Activated CD4-positive, CD25-positive, alpha-beta regulatory T cell treated with anti-CD3 and anti-CD28 coated beads, Interleukin-2, amount 50 U/mL, for 24 hours (primary cell): ENCODE data around the gene NTN4.
A peak's percentile ranks its signal among the peaks of the same experiment; 100 is the strongest.
"Not testable (repeated sequence)": the region's sequence is repeated elsewhere in the genome, so short reads cannot be mapped to it uniquely, and the experiment has no call there.

Experiments
- ATAC-seq, 2 donors: fragments of 150-1000 bp; cut with Tn5 transposase; one replicate each; pipeline ENCODE4 v1.10.0; 2021; ENCODE audit warnings: mild to moderate bottlenecking in 1 of 2, moderate library complexity in 1 of 2

Gene NTN4

DNA sequence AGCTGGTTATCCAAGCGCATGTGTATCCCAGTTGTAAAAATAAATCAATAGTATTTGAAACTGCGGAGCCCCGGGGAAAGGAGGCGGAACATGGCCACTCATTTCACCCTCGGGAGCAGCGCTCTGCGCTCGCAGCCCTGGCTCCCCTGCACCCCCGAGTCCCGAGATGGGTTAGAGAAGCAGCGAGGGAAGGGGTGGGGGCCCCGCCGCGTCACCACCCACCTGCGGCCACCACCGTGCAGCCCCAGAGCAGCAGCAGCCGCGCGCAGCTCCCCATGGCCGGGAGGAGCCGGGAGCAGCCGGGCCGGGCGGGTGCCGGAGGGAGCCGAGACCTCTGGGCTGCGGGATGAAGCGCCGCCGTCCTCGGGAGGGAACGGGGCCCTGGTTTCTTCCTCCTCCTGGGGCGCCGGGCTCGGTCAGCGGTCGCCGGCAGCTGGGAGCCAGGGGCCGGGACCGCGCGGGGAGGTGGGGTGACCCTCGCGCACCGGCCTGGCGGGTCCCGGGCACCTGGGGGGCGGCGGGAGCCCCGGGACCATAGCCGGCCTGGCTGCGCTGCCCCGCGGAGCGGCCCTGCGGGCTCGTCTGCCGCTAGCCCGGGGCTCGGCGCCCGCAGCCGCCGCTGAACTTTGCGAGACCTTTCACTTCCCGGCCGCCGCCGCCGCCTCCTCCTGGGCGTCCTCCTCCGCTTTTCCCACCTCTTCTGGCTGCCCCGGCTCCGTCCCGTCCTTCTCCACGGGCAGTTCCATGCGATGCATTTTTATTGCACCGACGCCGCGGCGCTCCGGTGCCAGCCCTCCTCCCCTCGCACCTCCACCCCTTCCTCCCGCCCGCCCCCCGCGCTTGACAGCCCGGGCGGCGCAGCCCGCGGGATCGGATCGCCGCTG lies at the start of gene NTN4:
Gene NTN4, minus strand, starts transcription at position 732 of the 884 bp plus-strand sequence. Its CDS starts 455 bp downstream, at position 277.
- peak; percentile 24 to 51 for ATAC-seq

DNA sequence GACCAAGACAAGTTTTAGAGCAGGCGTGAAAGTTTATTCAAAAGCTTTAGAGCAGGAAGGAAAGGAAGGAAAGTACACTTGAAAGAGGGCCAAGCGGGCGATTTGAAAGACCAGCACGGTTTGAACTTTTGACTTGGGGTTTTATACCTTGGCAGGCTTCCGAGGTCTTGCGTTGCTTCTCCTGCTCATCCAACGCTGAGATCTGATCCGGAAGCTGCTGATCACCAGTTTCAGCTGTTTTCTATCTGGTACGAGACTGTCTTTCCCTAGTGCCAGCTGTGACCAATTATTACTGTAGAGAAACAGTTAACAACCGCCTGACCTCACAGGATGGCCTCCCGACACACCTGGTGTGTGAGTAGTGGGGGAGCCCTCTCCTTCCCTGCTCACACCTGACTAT lies 47.6 kb upstream of the NTN4 start:
- no peak for ATAC-seq

DNA sequence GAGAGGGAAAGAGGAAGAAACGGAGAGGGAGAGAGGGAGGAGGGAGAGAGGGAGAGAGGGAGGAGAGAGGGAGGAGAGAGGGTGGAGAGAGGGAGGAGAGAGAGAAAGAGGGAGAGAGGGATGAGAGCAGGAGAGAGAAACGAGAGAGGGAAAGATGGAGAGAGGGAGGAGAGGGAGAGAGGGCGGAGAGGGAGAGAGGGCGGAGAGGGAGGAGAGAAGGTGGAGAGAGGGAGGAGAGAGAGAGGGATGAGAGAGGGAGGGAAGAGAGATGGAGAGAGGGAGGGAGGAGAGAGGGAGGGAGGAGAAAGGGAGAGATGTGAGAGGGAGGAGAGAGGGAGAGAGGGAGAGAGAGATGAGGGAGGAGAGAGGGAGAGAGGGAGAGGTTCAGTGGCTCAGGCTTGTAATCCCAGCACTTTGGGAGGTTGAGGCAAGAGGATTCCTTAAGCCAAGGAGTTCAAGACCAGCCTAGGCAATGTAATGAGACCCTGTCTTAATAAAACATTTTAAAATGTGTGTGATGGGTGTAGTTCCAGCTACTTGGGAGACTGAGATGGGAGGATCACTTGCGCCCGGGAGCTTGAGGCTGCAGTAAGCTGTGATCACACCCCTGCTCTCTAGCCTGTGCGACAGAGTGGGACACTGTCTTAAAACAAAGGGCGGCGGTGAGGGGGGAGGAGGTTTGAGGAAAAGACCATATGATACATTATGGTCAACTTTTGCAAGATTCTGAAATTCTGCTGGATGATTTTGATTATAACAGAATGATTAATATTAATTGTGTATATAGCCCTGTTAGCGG lies 46.9 kb upstream of the NTN4 start:
- ATAC-seq: no peak

DNA sequence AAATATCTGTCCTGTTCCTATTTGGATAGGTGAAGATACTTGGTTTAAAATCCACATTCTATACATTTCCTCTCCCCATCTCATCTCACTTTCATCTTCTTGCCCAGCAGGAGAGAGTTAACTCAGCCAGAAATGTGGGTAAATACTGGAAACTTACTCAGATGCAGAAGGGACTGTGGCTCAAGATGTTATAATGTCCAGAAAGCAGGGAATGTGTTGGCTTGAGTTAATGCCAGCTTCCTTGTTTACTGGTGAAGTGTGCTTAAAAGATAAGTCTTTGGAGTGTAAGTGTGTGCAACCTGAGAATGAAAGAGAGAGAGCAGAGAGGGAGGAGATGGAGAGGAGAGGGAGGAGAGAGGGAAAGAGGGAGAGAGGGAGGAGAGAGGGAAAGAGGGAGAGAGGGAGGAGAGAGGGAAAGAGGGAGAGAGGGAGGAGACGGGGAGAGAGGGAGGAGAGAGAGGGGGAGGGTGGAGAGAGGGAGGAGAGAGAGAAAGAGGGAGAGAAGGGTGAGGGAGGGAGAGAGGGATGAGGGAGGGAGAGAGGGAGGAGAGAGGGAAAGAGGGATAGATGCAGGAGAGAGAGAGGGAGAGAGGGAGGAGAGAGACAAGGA lies 46.2 kb upstream of the NTN4 start:
- ATAC-seq: no peak

DNA sequence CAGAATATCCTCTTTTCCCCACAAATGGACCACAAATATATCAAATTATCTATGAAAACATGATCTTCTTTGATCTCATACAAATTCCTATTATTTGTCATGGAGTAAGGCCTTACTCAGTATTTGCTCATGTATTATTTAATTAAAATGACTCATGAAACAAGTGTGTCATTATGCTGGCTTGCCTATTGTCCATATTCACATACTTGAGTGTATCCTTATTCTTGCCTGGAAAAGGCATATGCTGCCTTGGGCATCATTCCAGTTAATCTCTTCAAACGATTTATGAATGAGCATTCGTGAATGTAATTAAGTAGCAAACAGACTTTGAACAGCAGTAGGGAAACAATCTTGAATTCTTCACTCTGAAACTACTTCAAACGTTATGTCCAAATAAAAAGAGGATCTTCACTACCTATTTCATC lies 45.6 kb upstream of the NTN4 start:
- ATAC-seq: no peak

DNA sequence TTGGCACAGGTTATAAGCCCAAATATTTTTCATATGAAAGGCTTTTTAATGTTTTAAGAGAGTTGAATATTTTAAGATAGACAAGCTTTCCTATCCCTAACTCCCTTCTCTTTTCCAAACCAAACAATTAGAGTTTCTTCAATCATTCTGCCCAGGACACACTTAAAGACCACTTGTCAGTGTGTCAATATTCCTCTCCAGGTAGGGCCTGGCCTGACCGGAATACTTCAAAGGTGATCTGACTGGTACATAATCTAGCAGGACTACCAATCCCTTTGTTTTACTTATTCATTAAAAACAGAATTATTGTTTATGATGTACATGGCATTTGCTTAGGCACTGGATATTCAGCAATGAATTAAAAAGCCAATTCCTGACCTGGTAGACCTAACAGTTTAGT lies 44.0 kb upstream of the NTN4 start:
- ATAC-seq: no peak

DNA sequence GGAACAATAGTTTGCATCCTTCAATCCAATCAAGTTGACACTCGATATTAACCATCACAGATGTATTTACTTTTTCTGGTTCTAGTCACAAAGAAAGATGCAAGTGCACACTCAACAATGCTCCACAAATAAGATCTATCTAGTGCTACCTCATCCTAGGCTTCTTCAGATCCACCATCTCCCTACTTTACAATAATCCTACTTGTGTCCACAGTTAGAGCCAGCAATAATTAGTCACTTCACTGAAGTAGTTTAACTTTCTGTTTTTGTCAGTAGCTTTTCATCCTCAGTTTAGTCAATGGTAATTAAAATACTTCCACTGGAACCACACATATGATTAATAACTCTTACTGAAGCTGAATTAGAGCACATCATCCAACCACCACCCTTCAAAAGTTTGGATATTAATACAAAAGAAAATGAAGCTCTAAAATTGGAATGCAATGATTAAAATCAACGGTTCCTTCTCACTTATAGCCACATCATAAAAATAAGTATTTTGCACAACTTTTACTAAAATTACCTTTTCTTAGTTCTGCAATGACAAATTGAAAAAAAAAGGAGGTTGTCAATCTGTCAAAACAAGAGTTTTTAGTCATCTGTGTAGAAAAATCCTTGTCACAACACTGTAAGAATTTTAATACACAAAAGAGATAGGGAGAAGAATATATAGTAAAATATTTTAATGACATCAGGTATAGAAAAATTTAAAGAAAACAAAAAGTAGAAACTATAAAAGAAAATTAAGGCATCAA lies 39.9 kb upstream of the NTN4 start:
- ATAC-seq: no peak

DNA sequence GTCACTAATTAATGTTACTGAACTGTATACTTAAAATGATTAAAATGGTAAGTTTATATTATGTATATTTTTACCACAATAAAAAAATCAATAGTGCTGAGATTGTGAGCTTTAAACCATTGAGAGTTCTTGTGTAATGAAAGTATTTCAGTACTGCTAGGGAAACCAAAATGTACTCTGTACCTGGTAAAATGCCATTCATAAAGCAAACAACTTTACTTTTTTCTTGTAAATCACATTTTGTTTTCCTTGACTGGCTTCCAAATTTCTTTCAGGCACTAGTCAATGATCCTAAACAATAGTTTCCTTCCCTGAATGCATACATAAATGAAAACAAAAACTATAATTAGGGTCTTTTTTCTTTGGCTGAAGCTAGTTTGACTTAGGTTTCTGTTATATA lies 38.8 kb upstream of the NTN4 start:
- no peak for ATAC-seq

DNA sequence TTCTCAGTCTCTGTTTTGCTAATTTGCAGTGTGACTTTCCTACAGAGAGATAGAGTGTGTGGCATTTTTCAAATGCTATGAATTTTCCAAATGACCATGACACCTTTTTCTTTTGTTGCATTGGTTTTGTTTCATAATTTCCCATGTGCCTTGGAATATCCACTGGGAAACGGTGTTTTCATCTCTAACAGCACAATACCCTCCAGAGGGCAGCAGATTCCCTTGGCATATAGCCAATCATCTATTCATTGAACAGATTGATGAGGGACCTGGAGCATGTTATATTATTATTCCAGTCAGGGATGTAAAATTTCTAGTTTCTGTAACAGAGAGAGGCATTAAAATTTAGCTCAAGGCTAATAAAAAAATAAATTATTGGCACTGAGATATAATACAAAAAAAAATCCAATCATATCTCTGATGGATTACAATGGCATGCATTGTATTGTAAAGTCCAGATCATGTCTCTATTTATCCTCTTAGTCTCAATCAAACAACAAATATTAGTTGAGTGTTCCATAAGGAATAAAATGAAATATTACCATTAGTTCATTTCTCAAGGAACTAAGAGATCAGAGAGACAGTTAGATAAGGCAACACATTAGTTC lies 29.6 kb upstream of the NTN4 start:
- ATAC-seq: no peak

DNA sequence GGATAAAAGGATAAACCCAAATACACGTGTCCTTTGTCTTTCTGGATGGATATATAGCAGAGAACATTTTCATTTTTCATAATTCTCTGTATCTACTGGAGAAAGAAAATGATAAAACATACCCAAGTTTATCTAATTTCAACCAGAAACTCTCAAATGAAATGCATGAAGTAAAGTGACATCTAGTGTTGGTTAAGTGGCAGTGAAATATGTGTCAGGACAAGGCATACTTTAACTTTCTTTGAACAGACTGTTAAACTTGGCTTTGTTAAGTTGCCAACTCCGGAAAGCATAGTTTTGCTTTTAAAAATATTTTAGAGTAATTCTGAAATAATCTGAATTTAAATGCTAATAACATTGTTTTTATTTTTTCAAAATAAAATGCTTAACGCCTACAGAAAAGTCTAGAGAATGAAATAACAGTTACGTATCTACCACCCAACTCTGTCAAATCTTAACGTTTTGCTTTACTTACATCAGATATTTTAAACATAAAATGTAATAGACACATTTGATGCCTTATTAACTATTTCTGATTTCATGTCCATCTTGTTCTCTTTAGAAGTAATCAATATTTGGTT lies 25.2 kb upstream of the NTN4 start:
- no peak for ATAC-seq

DNA sequence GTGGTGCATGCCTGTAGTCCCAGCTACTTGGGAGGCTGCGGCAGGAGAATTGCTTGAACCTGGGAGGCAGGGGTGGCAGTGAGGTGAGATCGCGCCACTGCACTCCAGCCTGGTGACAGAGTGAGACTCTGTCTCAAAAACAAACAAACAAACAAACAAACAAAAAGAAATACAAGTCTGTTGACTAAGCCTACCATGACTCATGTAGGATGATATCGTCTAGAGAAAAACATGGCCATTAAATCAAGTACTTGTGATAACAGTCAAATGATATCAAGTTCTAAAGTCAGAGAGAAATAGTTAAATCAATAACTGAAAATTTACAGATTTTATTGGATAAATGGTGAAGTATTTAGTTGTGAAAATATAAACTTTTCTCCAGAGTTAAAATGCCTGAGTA lies 21.6 kb upstream of the NTN4 start:
- ATAC-seq: not testable (repeated sequence)

DNA sequence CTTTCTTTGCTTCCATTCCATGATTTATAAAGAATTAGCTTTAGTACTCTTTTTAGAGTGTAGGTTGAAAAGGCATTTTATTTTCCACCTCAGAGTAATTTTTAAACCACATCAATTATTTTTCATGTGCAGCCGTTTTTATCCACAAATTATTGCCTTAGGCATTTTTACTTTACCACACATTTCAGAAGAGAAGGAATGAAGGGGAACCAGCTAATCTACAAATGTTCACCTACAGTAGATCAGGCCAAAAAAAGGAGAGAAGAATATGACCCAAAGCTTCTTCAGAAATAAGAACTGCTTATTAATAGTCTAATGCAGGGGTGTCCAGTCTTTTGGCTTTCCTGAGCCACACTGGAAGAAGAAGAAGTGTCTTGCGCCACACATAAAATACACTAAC lies 19.8 kb upstream of the NTN4 start:
- ATAC-seq: no peak

DNA sequence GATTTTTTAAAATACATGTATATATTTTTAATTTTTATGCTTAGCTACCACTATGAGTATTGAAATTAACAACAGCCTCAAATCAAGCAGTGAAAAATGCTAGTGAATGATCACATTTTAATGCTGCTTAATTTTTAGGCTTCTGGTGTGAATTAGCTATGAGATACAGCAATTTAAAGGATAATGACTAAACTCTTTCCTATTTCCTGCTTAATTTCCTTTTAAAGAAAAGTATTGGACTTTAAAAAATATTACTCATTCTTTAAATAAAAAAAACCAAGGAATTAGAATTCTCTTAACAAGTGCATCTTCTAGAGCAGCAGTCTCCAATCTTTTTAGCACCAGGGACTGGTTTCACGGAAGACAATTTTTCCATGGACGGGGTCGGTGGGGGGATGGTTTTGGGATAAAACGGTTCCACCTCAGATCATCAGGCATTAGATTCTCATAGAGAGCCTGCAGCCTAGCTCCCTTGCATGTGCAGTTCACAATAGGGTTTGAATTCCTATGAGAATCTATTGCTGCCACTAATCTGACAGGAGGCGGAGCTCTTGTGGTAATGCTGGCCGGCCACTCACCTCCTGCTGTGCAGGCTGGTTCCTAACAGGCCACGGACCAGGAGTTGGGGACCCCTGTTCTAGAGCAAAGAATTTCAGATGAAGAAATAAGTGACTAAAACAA lies 18.6 kb upstream of the NTN4 start:
- ATAC-seq: no peak

DNA sequence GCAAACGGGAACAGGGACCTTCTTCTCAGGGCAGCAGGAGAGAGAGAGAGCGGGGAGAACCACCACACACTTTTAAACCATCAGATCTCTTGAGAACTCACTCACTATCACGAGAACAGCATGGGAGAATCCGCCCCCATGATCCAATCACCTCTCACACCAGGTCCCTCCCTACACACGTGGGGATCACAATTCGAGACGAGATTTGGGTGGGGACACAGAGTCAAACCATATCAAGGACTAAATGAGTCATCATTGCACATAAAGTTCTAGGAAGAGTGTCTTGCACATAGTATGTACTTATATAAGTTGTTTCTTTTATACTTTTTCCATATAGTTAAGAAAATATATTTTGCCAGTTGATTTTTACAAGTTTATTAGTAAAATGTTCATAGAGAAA lies 17.6 kb upstream of the NTN4 start:
- ATAC-seq: no peak

DNA sequence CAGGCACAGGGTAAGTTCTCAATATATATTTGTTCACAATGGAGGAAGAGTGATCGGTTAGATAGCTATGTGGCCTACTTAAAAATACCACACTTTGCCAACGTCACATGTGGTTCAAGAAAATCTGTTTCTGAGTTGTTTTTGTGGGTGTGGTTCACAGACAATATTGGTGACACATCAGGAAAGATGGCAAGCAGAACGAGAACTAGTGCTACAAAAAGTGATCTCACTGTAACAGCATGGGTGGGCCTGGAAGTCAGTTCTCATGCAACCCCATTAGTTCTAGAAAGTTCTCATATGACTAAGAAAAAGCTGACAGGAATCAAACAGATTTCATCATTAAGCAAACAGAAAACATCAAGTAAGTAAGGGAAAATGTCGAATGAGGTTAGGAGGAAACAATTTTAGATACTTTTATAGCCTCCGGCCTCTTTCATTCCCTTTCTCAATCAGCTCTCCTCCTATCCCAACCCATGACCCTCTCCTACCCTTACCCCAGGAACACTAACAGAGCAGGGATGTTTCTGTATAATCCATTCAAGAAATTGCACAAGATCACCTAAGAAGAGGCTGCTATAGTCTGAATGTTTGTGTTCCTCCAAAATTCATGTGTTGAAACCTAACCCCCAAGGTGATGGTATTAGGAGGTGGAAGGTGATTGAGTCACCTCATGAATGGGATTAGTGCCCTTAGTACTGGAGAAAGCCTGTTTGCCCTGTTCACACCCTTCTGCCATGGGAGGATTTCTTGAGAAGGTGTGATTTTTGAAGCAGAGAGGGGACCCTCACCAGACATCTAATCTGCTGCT lies 15.5 kb upstream of the NTN4 start:
- ATAC-seq: peak in 1 of 2 donors; percentile 30

DNA sequence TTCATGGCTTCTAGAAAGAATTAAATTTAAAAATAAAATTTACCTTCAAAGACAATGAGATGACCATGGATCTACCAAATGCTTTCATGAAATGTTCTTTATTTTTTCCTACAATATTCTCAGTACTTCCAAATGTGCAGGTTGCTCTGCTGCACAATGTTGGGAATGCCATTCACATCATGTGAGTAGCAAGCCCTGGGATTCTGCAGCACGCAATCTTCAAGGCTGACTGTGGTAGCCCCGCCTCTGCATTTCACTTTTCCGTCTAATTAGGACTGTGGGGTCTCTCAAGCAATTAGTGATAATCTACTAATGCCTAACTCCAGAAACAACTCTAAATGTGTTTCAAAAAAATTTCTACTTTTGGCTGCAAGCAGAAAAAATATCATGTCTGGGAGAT lies 13.7 kb upstream of the NTN4 start:
- no peak for ATAC-seq

DNA sequence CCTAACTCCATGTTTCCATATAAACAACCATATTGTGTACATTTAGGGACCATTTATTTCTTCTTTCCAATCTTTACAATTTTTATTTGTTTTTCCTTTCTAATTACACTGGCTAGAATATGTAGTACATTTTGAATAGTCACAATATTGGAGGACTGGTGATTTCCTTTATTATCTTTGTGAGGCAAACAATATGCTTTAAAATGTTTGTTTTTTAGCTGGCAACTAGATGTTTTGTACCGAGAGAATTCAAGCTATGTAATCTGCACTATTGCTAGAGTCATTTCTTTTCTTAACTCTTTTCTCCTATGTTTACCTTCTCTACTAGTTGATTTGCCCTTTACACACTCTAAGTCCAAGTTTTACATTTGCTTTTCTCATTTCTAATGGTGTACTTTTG lies 13.3 kb upstream of the NTN4 start:
- ATAC-seq: no peak

DNA sequence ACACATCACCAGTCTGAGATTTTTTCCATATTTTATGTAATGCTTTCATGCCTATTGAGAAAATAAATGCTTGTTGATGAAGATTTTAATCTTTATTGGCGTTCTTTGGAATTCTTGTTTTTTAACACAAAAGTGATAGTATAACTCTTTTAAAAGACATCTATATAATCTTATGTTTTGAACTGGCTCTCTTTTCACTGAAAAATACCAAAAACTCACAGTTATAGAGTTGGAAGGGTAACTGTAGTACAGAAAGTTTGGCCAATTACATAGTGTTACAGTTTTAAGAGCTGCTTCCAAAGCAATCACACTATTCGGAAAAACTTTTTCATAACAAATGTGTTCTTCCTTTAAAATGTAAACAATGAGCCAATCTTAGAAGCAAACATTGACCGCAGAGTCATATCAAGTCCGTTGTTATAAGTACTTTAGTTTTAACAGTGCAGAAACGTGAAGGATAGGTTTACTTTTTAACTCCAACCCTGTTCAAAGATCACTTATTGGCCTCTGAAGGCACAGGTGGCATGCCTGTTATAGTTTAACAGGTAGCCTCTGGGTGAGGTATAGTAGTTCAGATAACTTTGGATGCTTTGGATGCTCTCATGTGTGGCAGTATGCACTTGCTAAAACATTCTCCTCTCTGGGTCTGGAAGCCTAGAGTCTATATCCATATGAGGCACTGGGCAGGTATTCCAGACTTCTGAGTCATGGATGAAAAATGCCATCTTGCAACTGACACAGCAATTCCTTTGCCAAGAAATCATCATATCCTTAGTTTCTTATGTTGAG lies 12.1 kb upstream of the NTN4 start:
- no peak for ATAC-seq

DNA sequence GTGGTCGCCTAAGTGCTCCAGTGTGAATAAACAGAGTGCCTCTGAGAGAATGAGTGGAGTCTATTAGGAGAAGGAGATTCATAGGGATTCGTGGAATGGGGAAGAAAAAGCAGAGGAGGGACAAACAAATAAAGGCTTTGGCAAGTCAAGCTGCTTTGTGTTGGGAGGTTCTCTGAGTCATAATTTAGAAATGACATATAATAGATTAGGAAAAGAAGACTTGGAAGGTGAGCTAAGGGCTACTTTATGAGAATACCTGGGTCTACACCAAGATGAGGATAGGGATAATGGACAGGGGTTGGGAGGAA lies 6.4 kb upstream of the NTN4 start:
- no peak for ATAC-seq
